ENCODE data around the gene ARL2. TPM values are rescaled to one million over a fixed set of nuclear protein-coding genes. Genes with fewer than 3 reads are reported as not detected.
"Not testable (repeated sequence)": the region's sequence is repeated elsewhere in the genome, so short reads cannot be mapped to it uniquely, and the experiment has no call there.

The ARL2 gene
- total RNA-seq, 1 donor from 2014 or later: 118 TPM

GRCh38 chr11:64998141-64998540, 15.8 kb upstream of the ARL2 start:
- no peak for DNase-seq (ENCODE audit: extremely low spot score, unreplicated experiment)
- Mint-ChIP-seq H3K4me1 (ENCODE audit: unreplicated experiment) (peaks cover 9% of the 10 kb centered on the region), H3K36me3 (ENCODE audit: unreplicated experiment) (no peaks in the 10 kb centered on the region), H3K9me3 (ENCODE audit: unreplicated experiment) (no peaks in the 10 kb centered on the region), H3K27me3 (ENCODE audit: unreplicated experiment) (peaks cover 2% of the 10 kb centered on the region), H3K4me3 (ENCODE audit: unreplicated experiment) (no peak overlapping the region), H3K27ac (ENCODE audit: unreplicated experiment) (no peak overlapping the region)
- TF ChIP-seq CTCF (IDR thresholded peaks at IDR 0.05): no peak

GRCh38 chr11:64998690-64999431, 15.1 kb upstream of the ARL2 start:
- Mint-ChIP-seq H3K27ac (ENCODE audit: unreplicated experiment) (no peak overlapping the region), H3K36me3 (ENCODE audit: unreplicated experiment) (no peaks in the 10 kb centered on the region), H3K4me3 (ENCODE audit: unreplicated experiment) (no peak overlapping the region), H3K9me3 (ENCODE audit: unreplicated experiment) (no peaks in the 10 kb centered on the region), H3K4me1 (ENCODE audit: unreplicated experiment) (peaks cover 9% of the 10 kb centered on the region), H3K27me3 (ENCODE audit: unreplicated experiment) (peaks cover 2% of the 10 kb centered on the region)
- no peak for TF ChIP-seq CTCF (IDR thresholded peaks at IDR 0.05)
- no peak for DNase-seq (ENCODE audit: extremely low spot score, unreplicated experiment)

GRCh38 chr11:64999478-64999877, 14.5 kb upstream of the ARL2 start:
- no peak for DNase-seq (ENCODE audit: extremely low spot score, unreplicated experiment)
- no peak for TF ChIP-seq CTCF (IDR thresholded peaks at IDR 0.05)
- H3K27me3 Mint-ChIP-seq (ENCODE audit: unreplicated experiment): no peaks in the 10 kb centered on the region
- no peak overlapping the region for H3K4me3 Mint-ChIP-seq (ENCODE audit: unreplicated experiment)
- H3K4me1 Mint-ChIP-seq (ENCODE audit: unreplicated experiment): peaks cover 9% of the 10 kb centered on the region
- H3K36me3 Mint-ChIP-seq (ENCODE audit: unreplicated experiment): no peaks in the 10 kb centered on the region
- no peak overlapping the region for H3K27ac Mint-ChIP-seq (ENCODE audit: unreplicated experiment)
- H3K9me3 Mint-ChIP-seq (ENCODE audit: unreplicated experiment): no peaks in the 10 kb centered on the region

GRCh38 chr11:65002706-65003105, 11.3 kb upstream of the ARL2 start:
- Mint-ChIP-seq H3K36me3 (ENCODE audit: unreplicated experiment) (no peaks in the 10 kb centered on the region), H3K27ac (ENCODE audit: unreplicated experiment) (no peak overlapping the region), H3K4me1 (ENCODE audit: unreplicated experiment) (peaks cover 5% of the 10 kb centered on the region), H3K4me3 (ENCODE audit: unreplicated experiment) (no peak overlapping the region), H3K9me3 (ENCODE audit: unreplicated experiment) (no peaks in the 10 kb centered on the region), H3K27me3 (ENCODE audit: unreplicated experiment) (no peaks in the 10 kb centered on the region)
- DNase-seq (ENCODE audit: extremely low spot score, unreplicated experiment): no peak
- no peak for TF ChIP-seq CTCF (IDR thresholded peaks at IDR 0.05)

- Mint-ChIP-seq H3K4me3 (ENCODE audit: unreplicated experiment) (no peak overlapping the region), H3K4me1 (ENCODE audit: unreplicated experiment) (peaks cover 5% of the 10 kb centered on the region), H3K36me3 (ENCODE audit: unreplicated experiment) (no peaks in the 10 kb centered on the region), H3K9me3 (ENCODE audit: unreplicated experiment) (no peaks in the 10 kb centered on the region), H3K27ac (ENCODE audit: unreplicated experiment) (no peak overlapping the region), H3K27me3 (ENCODE audit: unreplicated experiment) (no peaks in the 10 kb centered on the region)
- no peak for DNase-seq (ENCODE audit: extremely low spot score, unreplicated experiment)
- TF ChIP-seq CTCF (IDR thresholded peaks at IDR 0.05): no peak
These were observed 10.7 kb upstream of the ARL2 start for GRCh38 chr11:65003282-65003681.

GRCh38 chr11:65003968-65004367, 10.0 kb upstream of the ARL2 start:
- H3K4me3 Mint-ChIP-seq (ENCODE audit: unreplicated experiment); H3K27me3 Mint-ChIP-seq (ENCODE audit: unreplicated experiment); H3K27ac Mint-ChIP-seq (ENCODE audit: unreplicated experiment); DNase-seq (ENCODE audit: extremely low spot score, unreplicated experiment); H3K9me3 Mint-ChIP-seq (ENCODE audit: unreplicated experiment); H3K36me3 Mint-ChIP-seq (ENCODE audit: unreplicated experiment); H3K4me1 Mint-ChIP-seq (ENCODE audit: unreplicated experiment): not testable (repeated sequence)
